MV-4-11 (cell line): ENCODE measurements around the gene RBMX.
A peak's percentile ranks its signal among the peaks of the same experiment; 100 is the strongest.

Experiments used
- DNase-seq: peaks from one replicate; lab custom pipeline; 2025; lab: John Stamatoyannopoulos, UW

The RBMX gene

DNA sequence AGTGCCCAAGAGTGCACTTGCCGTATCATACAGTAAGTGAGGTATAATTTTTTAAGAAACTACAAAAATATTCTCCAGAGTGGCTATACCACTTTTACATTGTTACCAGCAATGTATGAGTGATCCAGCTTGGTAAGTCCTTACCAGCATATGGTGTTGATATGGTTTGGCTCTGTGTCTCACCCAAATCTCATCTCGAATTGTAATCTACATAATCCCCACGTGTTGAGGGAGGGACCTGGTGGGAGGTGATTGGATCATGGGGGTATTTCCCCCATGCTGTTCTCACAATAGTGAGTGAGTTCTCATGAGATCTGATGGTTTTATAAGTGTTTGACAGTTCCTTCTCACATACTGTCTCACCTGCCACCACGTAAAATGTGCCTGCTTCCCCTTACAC, 44.8 kb downstream of the RBMX start:
- no peak for DNase-seq

DNA sequence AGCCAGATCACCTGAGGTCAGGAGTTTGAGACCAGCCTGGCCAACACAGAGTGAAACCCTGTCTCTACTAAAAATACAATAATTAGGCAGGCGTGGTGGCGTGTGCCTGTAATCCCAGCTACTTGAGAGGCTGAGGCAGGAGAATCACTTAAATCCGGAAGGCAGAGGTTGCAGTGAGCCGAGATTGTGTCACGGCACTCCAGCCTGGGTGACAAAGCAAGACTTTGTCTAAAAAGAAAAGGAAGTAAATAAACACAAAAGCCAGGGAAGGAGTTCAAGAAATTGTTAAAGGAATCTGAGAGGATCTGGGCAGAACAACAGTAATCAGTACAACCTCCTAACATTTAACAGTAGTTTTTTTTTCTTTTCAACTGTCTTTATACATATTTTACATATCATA, 51.1 kb downstream of the RBMX start:
- no peak for DNase-seq

DNA sequence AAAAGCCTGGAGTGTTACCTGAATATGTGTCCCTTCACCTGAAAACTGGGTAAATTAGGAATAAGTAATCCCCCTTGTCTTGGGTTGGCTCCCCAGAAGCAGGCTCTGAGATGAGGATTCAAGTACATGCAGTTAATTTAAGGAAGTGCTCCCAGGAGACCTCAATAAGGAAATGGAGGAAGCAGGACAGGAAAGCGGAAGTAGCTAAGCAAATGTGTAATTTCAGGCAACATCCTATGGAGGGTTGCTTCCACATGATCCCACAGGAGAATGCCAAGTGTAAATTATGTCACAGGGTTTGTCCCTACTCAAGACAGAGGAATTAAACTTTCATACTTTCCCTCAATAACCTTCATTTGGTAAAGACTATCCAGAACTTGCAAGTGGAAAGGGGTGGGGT, 51.7 kb downstream of the RBMX start:
- DNase-seq = peak; percentile 78

DNA sequence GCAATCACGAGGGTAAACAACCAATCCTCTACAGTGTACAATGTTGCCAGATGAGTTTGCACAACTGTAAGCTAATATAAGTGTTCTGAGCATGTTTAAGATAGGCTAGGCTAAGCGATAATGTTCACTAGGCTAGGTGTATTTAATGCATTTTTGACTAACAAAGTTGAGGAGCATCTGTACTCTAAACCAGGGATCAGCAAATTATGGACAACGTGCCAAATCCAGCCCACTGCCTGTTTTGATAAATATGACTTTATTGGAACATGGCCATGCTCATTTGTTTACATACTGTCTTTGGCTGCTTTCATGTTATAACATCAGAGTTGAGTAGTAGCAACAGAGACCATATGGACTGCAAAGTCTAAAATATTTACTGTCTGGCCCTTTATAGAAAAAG, 53.5 kb downstream of the RBMX start:
- no peak for DNase-seq

DNA sequence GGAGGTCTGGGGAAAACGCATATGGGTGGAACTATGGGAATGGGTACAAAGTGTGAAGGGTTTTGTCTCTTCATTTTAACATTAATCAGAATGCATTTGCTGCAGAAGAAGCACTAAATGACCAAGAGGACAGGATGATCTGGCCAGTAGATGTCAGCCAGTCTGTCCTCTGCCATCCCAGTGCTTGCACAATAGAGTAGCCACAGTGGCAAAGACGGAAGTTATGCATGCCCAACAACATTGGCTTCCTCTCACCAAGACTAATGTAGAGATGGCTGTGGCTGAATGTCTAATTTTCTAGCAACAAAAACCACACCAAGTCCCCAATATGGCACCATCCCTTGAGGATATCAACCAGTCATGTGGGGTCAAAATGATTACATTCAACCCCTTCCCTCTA, 54.8 kb downstream of the RBMX start:
- DNase-seq = peak; percentile 34
